ENCODE measurements around the gene HUNK.

Gene HUNK

GRCh38 chr21:31898933-31899630, 26.3 kb downstream of the HUNK start:
- DNase-seq, result no peak

- no peak for DNase-seq
Observed at GRCh38 chr21:31900121-31900895, 27.5 kb downstream of the HUNK start.

- DNase-seq, result no peak
Observed at GRCh38 chr21:31901315-31901714, 28.5 kb downstream of the HUNK start.

- DNase-seq, result no peak
Observed at GRCh38 chr21:31902438-31902837, 29.6 kb downstream of the HUNK start.

GRCh38 chr21:31903896-31904295, 31.1 kb downstream of the HUNK start:
- no peak for DNase-seq

GRCh38 chr21:31905503-31906451, 33.0 kb downstream of the HUNK start:
- DNase-seq, result no peak

GRCh38 chr21:31908106-31909031, 35.5 kb downstream of the HUNK start:
- no peak for DNase-seq

GRCh38 chr21:31909153-31910073, 36.6 kb downstream of the HUNK start:
- no peak for DNase-seq

GRCh38 chr21:31910074-31910470, 37.3 kb downstream of the HUNK start:
- no peak for DNase-seq

GRCh38 chr21:31911138-31911907, 38.5 kb downstream of the HUNK start:
- no peak for DNase-seq

GRCh38 chr21:31912501-31912900, 39.7 kb downstream of the HUNK start:
- DNase-seq, result no peak

GRCh38 chr21:31913182-31913608, 40.4 kb downstream of the HUNK start:
- no peak for DNase-seq

- no peak for DNase-seq
Observed at GRCh38 chr21:31914472-31914871, 41.7 kb downstream of the HUNK start.

GRCh38 chr21:31915566-31915965, 42.7 kb downstream of the HUNK start:
- no peak for DNase-seq

- DNase-seq, result no peak
Observed at GRCh38 chr21:31917108-31917507, 44.3 kb downstream of the HUNK start.

GRCh38 chr21:31918250-31918775, 45.5 kb downstream of the HUNK start:
- no peak for DNase-seq

GRCh38 chr21:31920275-31920674, 47.5 kb downstream of the HUNK start:
- no peak for DNase-seq

- DNase-seq, result no peak
Observed at GRCh38 chr21:31921079-31921478, 48.3 kb downstream of the HUNK start.

- no peak for DNase-seq
Observed at GRCh38 chr21:31922881-31923280, 50.1 kb downstream of the HUNK start.

- no peak for DNase-seq
Observed at GRCh38 chr21:31923756-31924155, 50.9 kb downstream of the HUNK start.
